ENCODE results near the gene PRICKLE1.

The PRICKLE1 gene

DNA sequence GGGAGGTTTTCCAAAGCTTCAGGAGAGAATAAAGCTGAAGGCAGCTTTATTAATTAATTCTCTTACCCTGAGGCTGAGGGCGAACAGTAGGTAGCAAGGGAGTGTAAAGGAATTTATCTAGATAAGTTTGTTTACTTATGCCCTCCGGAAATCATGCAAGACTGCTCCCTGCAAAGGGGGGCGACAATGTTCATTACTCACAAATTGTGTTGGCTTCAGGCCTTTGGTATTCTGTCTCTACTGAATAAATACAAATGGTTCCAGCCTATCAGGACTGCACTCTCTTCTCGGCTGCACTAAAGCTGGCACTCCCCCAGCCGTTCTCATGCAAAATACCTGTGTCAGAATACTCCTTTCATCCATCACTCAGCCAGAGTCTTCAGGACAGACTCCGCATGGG is 142.8 kb downstream of the PRICKLE1 start:
- no peak for DNase-seq

DNA sequence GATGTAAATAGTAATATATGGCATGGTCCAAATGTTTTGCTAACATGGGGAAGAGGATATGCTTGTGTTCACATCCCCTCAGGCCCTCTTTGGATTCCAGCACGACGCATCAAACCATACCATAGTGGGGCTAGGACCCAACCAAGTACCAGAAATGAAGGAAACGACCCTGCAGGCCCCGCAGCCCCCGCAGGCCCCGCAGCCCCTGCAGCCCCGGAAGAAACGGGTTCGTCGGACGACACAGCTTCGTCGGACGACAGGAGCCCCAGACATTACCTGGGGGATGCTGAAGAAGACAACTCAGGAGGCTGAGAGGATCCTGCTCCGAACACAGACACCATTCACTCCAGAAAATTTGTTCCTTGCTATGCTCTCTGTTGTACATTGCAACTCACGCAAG is 143.7 kb downstream of the PRICKLE1 start:
- no peak for DNase-seq

DNA sequence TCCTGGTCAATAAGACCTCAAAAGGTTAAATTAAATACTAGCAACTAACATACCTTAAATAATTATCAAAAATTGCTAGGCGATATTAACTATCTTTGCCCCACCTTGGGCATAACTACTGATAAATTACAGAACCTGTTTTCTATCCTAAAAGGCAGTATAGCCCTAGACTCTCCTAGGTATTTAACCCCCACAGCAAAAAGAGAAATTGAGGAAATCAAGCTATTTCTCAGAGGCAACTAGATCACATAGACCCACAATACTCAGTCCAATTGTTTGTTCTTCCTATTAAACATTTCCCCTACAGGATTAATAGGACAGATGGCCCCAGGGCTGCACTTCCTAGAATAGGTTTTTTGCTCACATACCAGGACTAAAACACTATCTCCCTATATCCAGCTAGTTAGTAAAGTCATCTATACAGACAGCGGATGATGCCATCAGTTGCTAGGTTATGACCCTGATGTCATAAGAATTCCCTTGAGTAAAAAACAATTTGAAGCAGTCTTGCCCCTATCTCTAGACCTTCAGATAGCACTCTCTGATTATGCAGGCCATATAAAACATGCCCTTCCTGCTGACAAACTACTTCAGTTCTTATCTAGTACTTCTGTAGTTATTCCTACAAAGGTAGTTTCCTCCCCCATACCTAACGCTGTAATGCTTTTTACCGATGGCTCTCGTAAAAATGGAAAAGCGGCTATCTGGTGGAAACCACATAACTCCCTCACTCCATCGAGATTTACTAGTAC is 145.2 kb downstream of the PRICKLE1 start:
- DNase-seq: no peak

DNA sequence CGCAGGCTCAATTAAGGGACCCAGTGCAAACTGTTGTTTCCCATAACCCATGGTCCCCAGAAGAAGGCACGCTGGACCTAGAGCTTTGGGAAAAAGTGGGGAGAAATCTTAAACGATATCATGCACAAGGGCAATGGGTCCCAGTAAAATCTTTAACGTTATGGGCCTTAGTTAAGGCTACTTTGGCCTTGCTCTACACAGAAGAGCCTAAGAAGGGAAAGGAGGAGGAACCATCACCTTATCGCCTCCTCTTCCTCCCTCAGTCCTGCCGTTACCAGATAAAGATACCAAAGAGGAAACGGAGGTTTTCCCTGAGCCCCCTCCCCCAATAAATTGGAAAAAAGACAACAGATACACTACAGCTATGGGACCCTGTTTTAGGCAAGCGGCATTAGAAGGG is 146.7 kb downstream of the PRICKLE1 start:
- no peak for DNase-seq

DNA sequence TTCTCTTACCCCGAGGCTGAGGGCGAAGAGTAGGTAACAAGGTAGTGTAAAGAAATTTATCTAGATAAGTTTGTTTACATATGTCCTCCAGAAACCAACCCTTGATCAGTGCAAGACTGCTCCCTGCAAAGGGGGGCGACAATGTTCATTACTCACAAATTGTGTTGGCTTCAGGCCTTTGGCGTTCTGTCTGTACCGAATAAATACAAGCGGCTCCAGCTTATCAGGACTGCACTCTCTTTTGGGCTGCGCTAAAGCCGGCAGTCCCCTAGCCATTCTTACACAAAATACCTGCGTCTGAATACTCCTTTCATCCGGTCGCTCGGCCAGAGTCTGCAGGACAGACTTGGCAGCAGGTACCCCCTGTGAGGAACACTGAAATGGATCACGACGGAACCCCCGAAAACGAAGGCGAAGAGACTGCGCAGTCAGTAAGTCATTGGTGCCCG is 147.2 kb downstream of the PRICKLE1 start:
- no peak for DNase-seq

DNA sequence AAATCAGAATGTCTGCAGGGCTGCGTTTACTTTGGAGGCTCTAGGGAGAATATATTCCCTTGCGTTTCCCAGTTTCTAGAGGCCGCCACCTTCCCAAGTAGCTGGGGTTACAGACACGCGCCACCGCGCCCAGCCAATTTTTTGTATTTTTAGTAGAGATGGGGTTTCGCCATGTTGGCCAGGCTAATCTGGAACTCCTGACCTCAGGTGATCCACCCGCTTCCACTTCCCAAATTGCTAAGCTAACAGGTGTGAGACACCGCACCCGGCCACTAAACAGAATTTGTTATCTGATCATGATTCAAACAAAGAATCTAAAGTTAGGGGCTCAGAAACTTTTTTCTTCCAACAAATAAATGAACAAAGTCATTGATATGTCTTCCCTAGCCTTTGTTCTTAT is 148.9 kb downstream of the PRICKLE1 start:
- no peak for DNase-seq

DNA sequence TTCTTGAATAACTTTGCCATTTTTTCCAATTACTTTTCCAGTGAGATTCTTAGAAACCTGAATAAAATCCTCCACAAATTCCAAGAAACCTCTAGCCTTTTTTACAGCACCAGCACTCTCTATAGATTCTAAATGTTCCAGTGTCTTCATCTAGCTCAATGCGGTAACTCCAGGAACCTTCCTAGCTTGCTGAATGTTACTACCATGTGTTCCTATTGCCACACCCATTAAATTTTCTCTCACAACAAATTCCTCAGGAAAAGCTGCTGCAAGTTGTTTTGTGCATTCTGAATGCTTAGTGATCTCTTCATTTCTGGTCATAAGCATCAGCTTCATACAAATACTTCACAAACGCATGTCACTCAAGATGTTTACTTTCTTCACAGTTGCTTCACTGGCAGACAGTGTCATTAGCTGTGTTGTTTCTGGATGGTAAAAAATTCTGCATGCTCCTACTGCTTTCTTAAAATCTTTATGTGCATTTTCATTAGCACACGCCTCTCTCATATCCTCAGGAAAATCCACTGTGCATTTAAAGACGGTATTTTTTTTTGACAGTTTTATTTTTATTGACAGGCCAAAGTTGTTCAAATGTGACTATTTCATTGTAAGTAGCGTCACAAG is 156.9 kb downstream of the PRICKLE1 start:
- no peak for DNase-seq

DNA sequence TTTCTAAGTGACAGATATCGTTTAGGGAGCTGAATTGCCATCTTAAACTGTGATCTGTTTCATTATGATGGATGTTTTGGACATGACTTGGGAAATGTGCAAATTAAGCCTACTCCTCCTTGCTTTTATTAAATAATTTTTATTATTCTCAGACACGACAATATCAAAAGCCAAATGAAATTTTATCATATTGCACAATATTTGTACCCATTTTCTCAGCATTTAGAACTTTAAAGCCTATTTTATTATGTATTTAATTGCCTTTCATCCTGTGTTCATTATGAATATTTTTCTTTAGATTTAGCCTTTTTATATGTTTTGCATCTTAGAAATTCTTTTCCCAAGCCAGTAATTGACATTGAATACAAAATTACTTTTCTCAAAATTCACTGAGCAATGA is 160.7 kb downstream of the PRICKLE1 start:
- DNase-seq: no peak

DNA sequence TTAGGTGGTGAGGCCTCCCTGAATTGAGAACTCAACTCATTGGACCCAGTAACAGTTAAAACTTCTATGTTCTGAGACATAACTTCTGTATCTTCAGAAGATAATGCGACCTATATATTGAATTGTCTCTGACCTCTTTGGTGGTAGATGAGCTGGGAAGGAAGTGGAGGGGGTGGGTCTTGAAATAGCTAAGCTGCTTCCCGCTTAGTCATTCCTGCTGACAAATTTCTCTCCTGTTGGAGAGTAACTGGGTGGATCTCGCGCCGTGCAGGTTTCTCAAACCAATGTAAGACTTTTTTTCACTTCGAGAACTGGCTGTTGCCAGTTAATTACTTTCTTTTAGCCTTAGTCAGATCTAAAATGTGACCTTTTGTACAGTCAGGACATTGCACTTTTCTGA is 162.8 kb downstream of the PRICKLE1 start:
- no peak for DNase-seq

DNA sequence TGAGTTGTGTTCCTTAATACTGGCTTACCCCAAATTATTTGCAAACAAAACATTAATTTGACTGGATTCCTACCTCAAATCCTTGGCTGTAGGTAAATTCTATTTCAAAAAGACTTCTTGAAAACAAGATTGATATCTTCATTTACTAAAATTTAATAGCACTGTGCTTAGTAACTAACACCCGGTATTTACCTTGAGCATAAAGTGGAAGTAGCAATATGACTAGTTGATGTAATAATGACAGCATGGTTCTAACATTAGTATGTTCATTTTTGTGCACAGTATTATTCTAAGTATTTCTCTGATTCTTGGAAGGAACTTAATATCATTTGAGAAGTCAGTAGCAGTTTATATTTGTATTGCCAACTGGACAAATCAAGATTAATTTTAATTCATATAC is 166.8 kb downstream of the PRICKLE1 start:
- no peak for DNase-seq

DNA sequence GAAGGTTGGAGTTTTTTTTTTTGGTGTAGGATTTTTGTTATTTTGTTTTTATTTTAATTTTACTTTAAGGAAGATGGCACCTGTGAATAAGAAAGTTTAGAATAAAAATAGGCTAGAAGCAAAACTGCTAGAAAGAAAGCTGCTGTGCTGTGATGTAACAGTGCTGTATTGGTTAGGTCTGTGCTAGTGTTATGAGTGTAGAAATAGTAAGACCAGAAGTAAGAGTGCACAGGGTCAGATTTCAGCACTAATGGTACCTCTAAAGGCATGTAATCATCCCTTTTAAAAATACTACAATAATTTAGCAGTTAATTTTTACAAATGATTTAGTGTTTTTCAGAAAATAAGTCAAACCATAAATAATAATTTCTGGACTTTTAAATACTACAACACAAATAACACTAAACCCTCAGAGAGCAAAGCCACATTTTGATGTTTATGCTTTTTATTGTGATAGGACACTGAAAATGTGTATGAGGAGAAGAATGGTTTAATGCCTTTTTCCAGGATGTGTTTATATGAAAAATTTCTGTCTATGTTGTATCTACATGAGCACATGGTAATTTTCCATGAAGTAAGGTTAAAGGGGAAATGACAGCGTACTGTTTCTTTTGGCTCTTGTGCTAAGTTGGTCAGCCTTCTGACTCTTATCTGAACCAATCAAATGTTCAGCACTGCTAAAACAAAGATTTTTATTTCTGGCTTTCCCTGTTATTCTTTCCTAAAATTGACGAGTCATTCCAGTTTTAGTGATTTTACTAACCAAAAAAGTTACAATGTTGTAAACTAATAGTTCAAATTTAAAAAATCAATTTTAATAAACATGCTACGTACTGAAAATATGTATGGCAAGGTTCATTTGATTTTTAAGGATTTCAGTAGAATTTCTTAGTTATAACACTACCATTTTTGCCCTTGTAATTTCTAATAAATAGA is 167.4 kb downstream of the PRICKLE1 start:
- no peak for DNase-seq

DNA sequence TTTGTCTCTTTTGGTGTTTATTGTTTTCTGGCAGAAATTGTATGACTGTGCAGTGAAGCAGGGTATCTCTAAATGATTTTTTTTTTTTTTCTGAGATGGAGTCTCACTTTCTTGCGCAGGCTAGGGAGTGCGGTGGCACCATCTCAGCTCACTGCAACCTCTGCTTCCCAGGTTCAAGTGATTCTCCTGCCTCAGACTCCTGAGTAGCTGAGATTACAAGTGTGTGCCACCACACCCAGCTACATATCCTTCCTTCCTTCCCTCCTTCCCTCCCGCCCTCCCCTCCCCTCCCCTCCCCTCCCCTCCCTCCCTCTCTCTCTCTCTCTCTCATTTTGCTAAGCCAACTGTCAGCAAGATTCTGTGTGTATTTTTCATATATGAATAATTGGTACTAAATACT is 169.2 kb downstream of the PRICKLE1 start:
- no peak for DNase-seq

DNA sequence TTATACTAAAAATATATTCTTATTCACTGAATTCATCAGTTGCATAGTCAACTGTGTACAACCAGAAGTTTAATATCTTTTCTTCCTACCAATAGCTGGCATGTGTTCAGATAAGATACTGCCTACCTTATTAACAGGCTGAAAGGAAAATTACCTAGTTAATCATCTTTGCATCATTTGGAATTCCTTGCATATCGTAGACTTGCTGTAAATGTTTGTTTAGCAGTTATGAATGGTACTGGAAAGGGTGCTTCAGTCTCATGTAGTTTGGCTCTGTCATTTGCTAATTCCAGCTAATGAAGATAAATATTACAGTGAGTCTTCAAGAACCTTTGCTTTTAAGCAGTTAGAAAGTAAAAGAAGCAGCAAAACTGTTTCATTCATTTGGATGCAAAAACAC is 179.2 kb downstream of the PRICKLE1 start:
- DNase-seq: no peak

DNA sequence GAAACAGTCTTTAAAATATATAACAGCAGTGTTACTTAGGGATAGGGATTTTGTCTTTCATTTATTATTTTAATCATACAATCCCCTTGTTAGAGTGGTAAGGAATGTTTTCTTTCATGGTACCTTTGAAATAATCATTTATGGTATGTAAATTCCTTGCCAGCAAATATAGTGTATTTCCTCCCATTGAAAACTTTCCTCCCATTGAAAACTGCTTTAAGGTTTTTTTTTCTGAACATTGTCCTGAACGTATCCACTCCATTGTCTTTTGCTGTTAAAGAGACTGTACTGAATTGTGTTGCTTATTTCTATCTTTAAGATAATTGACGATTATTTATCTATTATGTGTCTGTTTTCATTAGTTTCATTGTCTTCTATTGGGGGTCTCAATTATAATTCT is 180.1 kb downstream of the PRICKLE1 start:
- no peak for DNase-seq

DNA sequence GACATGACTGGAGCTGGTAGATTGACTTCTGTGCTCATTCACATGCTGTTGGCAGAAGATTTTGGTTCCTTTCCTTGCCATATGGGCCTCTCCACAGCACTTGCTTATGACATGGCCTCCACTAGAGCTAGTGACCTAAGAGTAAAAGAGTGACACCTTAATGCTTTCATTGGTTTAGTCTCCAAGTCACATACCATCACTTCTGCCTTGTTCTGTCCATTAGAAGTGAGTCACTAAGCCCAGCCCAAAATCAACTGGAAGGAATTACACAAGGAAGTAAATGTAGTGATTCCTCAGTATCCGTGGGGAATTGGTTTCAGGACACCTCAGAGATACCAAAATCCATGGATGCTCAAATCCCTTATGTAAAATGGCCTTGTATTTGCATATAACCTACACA is 182.2 kb downstream of the PRICKLE1 start:
- DNase-seq: no peak
